Keratinocyte (primary cell): ENCODE measurements around the gene PRAC1.

ENCODE experiments used
- EZH2 ChIP-seq: IDR thresholded peaks from one replicate; pipeline ENCODE4 v1.6.1; 2012; ENCODE audit warnings: inconsistent platforms, mild to moderate bottlenecking, low read length, moderate library complexity
- TF ChIP-seq, protein P1 (sequence below), 3 experiments: IDR thresholded peaks in 1 of 3; conservative IDR thresholded peaks in 1 of 3; optimal IDR thresholded peaks in 1 of 3; 2 replicates in 2 of 3; 3 replicates in 1 of 3; pipeline versions ENCODE3 to v1.5.1; 2011; ENCODE audit warnings: low read length in 3 of 3, mild to moderate bottlenecking in 3 of 3, moderate library complexity in 2 of 3, control low read depth in 1 of 3, inconsistent platforms in 1 of 3; ENCODE audit not compliant: insufficient read depth in 2 of 3; ENCODE audit errors: extremely low read depth in 1 of 3

DNA sequence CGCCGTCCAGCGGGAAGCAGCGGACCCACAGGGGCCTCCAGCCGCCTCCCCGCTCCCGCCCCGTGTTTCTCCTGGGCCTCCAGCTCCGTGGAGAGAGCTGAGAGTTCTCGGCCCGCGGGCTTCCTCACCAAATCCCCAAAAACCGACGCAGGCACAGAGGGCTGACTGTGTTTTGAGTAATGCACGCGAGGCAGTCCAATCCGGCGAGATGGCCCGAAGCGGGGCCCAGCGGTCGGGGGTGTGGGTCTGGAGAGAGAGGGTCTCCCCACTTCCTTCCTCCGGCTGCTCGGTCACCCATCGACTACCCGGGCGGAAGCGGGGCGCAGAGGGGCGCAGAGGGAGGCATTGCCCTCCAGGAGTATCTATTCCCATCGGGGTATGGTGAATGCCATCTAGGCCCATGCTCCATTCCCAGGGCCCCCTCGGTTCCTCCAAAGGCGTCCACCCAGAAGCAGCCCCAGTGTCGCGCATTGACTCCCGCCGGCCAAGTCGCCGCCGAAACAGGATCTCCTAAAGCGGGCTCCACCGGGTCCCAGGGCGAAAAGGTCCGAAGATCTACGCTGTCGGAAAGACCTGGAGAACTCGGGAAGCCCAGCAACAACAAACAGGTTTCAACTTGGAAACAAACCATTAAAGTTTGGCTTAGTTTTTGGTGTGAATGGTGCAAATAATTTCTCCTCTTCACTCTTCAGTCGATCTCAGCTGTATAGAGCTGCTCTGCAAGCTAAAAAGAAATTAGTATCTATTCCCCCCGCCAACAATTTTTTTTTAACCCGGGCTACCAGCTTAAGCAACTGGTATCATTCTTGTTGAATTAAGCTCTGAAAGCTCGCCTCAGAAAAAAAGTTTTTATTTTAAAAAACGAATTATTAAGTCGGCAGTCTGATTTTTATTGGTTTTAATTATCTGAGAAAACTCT, 25.4 kb upstream of the PRAC1 start:
- TF ChIP-seq, protein P1, sequence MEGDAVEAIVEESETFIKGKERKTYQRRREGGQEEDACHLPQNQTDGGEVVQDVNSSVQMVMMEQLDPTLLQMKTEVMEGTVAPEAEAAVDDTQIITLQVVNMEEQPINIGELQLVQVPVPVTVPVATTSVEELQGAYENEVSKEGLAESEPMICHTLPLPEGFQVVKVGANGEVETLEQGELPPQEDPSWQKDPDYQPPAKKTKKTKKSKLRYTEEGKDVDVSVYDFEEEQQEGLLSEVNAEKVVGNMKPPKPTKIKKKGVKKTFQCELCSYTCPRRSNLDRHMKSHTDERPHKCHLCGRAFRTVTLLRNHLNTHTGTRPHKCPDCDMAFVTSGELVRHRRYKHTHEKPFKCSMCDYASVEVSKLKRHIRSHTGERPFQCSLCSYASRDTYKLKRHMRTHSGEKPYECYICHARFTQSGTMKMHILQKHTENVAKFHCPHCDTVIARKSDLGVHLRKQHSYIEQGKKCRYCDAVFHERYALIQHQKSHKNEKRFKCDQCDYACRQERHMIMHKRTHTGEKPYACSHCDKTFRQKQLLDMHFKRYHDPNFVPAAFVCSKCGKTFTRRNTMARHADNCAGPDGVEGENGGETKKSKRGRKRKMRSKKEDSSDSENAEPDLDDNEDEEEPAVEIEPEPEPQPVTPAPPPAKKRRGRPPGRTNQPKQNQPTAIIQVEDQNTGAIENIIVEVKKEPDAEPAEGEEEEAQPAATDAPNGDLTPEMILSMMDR (optimal IDR thresholded peaks at IDR 0.05 in 1 of 3, IDR thresholded peaks at IDR 0.05 in 1 of 3, conservative IDR thresholded peaks at IDR 0.05 in 1 of 3; ENCODE audit: extremely low read depth in 1 of 3, insufficient read depth in 2 of 3, low read length in 3 of 3) = no peak
- peak; percentile 87 for TF ChIP-seq EZH2
